K562 (cell line): ENCODE measurements around the gene BBLN. TPM values are rescaled to one million over a fixed set of nuclear protein-coding genes. Genes with fewer than 3 reads are reported as not detected.

Source experiments
- CC2D1A ChIP-seq: fragments of 450-650 bp; IDR thresholded peaks from 2 replicates; pipeline ENCODE4 v1.6.1; 2017; ENCODE audit warnings: mild to moderate bottlenecking
- ESRRA ChIP-seq: fragments of 450-650 bp; IDR thresholded peaks from 2 replicates; pipeline ENCODE4 v1.6.1; 2014; ENCODE audit warnings: low read depth, mild to moderate bottlenecking, moderate library complexity, borderline replicate concordance
- GMEB1 ChIP-seq: fragments of 250-450 bp; sonication (Bioruptor Pico); IDR thresholded peaks from 2 replicates; pipeline ENCODE4 v1.4.0; 2020; ENCODE audit warnings: mild to moderate bottlenecking
- HLTF ChIP-seq: fragments of 450-650 bp; IDR thresholded peaks from 2 replicates; pipeline ENCODE4 v1.6.1; 2016
- HNRNPLL ChIP-seq: fragments of 200-400 bp; formaldehyde crosslinking; IDR thresholded peaks from 2 replicates; pipeline ENCODE4 v1.6.1; 2017; ENCODE audit warnings: low read length, low read depth, mild to moderate bottlenecking; ENCODE audit not compliant: poor library complexity, severe bottlenecking
- MLX ChIP-seq, 2 experiments: fragments of 450-650 bp in 1 of 2; sonication (generic) in 1 of 2; formaldehyde crosslinking; conservative IDR thresholded peaks; 2 replicates each; pipeline versions ENCODE4 v1.4.0 to v1.8.1; 2020 to 2022; ENCODE audit warnings: mild to moderate bottlenecking in 1 of 2, missing genetic modification reagents in 1 of 2
- NFIC ChIP-seq: fragments of 450-650 bp; IDR thresholded peaks from 2 replicates; pipeline ENCODE4 v1.6.1; 2017; ENCODE audit warnings: mild to moderate bottlenecking, inconsistent platforms
- NONO ChIP-seq, 2 experiments: fragments of 200-400 bp in 1 of 2; fragments of 450-650 bp in 1 of 2; formaldehyde crosslinking in 1 of 2; IDR thresholded peaks; 2 replicates each; pipeline ENCODE4 v1.6.1; 2017; ENCODE audit warnings: low read depth in 2 of 2, mild to moderate bottlenecking in 2 of 2, moderate library complexity in 2 of 2, low read length in 1 of 2
- PRMT5 ChIP-seq: sonication (generic); formaldehyde crosslinking; IDR thresholded peaks from 2 replicates; pipeline ENCODE4 v1.5.0; 2020; ENCODE audit warnings: missing genetic modification reagents
- RBFOX2 ChIP-seq: fragments of 200-400 bp; formaldehyde crosslinking; IDR thresholded peaks from 2 replicates; pipeline ENCODE4 v1.6.1; 2017; ENCODE audit warnings: low read depth, mild to moderate bottlenecking, low read length, moderate library complexity
- RBM15 ChIP-seq: fragments of 200-400 bp; formaldehyde crosslinking; IDR thresholded peaks from 2 replicates; pipeline ENCODE4 v1.6.1; 2018; ENCODE audit warnings: mild to moderate bottlenecking, low read length, moderate library complexity; ENCODE audit not compliant: insufficient read depth
- SETDB1 ChIP-seq: IDR thresholded peaks from one replicate; pipeline ENCODE4 v1.6.1; 2012; ENCODE audit warnings: low read length, control low read depth, inconsistent platforms
- SMAD3 ChIP-seq: fragments of 450-650 bp; formaldehyde crosslinking; conservative IDR thresholded peaks from 2 replicates; pipeline ENCODE4 v1.4.0; 2020; ENCODE audit warnings: mild to moderate bottlenecking
- SMARCA5 ChIP-seq: fragments of 450-650 bp; IDR thresholded peaks from 2 replicates; pipeline ENCODE4 v1.6.1; 2016
- STAT5A ChIP-seq: IDR thresholded peaks from 2 replicates; pipeline ENCODE4 v1.6.1; 2012; ENCODE audit warnings: low read length, inconsistent platforms, borderline replicate concordance
- TEAD2 ChIP-seq: fragments of 450-650 bp; IDR thresholded peaks from 2 replicates; pipeline ENCODE4 v1.6.1; 2016; ENCODE audit warnings: missing genetic modification characterization, control low read depth, missing compliant biosample characterization
- ZFP1 ChIP-seq: fragments of 450-650 bp; formaldehyde crosslinking; IDR thresholded peaks from 2 replicates; pipeline ENCODE4 v1.4.0; 2020; ENCODE audit warnings: mild to moderate bottlenecking, mixed read lengths
- ZNF121 ChIP-seq: sonication (generic); formaldehyde crosslinking; conservative IDR thresholded peaks from 2 replicates; pipeline ENCODE4 v1.8.0; 2022; ENCODE audit warnings: missing genetic modification reagents
- ZNF174 ChIP-seq: fragments of 250-450 bp; sonication (Bioruptor Pico); IDR thresholded peaks from 2 replicates; pipeline ENCODE4 v1.4.0; 2020; ENCODE audit warnings: mild to moderate bottlenecking
- ZNF398 ChIP-seq: fragments of 250-450 bp; sonication (Bioruptor Pico); IDR thresholded peaks from 2 replicates; pipeline ENCODE4 v1.8.0; 2021; ENCODE audit warnings: moderate library complexity, mild to moderate bottlenecking, inconsistent platforms
- ZNF518B ChIP-seq: fragments of 250-450 bp; sonication (Bioruptor Pico); IDR thresholded peaks from 2 replicates; pipeline ENCODE4 v1.5.0; 2021; ENCODE audit warnings: mild to moderate bottlenecking, moderate library complexity
- ZNF696 ChIP-seq: fragments of 250-450 bp; sonication (Bioruptor Pico); conservative IDR thresholded peaks from 2 replicates; pipeline ENCODE4 v1.4.0; 2020; ENCODE audit warnings: mild to moderate bottlenecking, moderate library complexity
- ZNF707 ChIP-seq: fragments of 250-450 bp; sonication (Bioruptor Pico); conservative IDR thresholded peaks from 2 replicates; pipeline ENCODE4 v1.8.0; 2022; ENCODE audit warnings: inconsistent platforms, mild to moderate bottlenecking, moderate library complexity
- polyA plus RNA-seq, 8 experiments: library from polyadenylated mRNA; depleted of rRNA in 4 of 8; stranded (reverse) in 5 of 8; unstranded in 3 of 8; fragments of >200 nt; fragmentation: Nextera tagmentation in 2 of 8; fragmentation: Illumina TruSeq in 1 of 8; extraction: Ambion mirVana in 2 of 8; extraction: Trizol in 1 of 8; gene quantifications; 2 replicates each; pipeline versions ENCODE4 v1.2.1 to v1.2.3, GENCODE V29; 2011 to 2014; ENCODE audit warnings: inconsistent platforms in 1 of 8, missing spikeins in 1 of 8
- total RNA-seq, 7 experiments: library from RNA; depleted of rRNA in 6 of 7; stranded (reverse); fragments of >200 nt in 6 of 7; fragmentation: Illumina TruSeq in 2 of 7; extraction: Trizol in 2 of 7; gene quantifications; 2 replicates each; pipeline versions ENCODE4 v1.2.1 to v1.2.3, GENCODE V29; 2011 to 2021; ENCODE audit warnings: low replicate concordance in 1 of 7

BBLN gene
- total and polyA plus RNA-seq, 9 of the 15 experiments (the other 6 are each of a cell fraction or from before 2014, with no cell fraction given): 4.2 to 331 (median 87.1) TPM

- no peak for TF ChIP-seq GMEB1 (CRISPR knock-in tag)
- TF ChIP-seq CC2D1A: no peak
- TF ChIP-seq PRMT5 (CRISPR knock-in tag): no peak
- no peak for TF ChIP-seq SETDB1
- no peak for TF ChIP-seq ZNF121 (CRISPR knock-in tag)
- TF ChIP-seq HNRNPLL: no peak
- TF ChIP-seq SMARCA5: peak; percentile 53; the same call in 1 of the 2 replicates
- no peak for TF ChIP-seq TEAD2 (tag)
- no peak for TF ChIP-seq ZNF398 (CRISPR knock-in tag)
- no peak for TF ChIP-seq ZNF174 (CRISPR knock-in tag)
- no peak for TF ChIP-seq NFIC
- peak; percentile 58 for TF ChIP-seq RBFOX2
- TF ChIP-seq ZNF518B (CRISPR knock-in tag): no peak
- no peak for TF ChIP-seq STAT5A
- TF ChIP-seq SMAD3 (CRISPR knock-in tag): no peak
- no peak for TF ChIP-seq ZNF696
- no peak for TF ChIP-seq RBM15
- no peak for TF ChIP-seq NONO (IDR thresholded peaks at IDR 0.05; ENCODE audit: low read depth in 2 of 2, low read length in 1 of 2)
- no peak for TF ChIP-seq ZNF707 (CRISPR knock-in tag)
- 0 out of 4 replicates have a peak, but pooled peaks of 1 of the 2 experiments have one; percentile 19 for TF ChIP-seq MLX (CRISPR knock-in tag; conservative IDR thresholded peaks at IDR 0.05)
- TF ChIP-seq ESRRA: no peak
- no peak for TF ChIP-seq HLTF
- TF ChIP-seq ZFP1 (CRISPR knock-in tag): no peak
Observed at GRCh38 chr9:128178806-128179431, 18.9 kb downstream of the BBLN start (continued).
